ENCODE results near the gene TPP2.

Gene TPP2

DNA sequence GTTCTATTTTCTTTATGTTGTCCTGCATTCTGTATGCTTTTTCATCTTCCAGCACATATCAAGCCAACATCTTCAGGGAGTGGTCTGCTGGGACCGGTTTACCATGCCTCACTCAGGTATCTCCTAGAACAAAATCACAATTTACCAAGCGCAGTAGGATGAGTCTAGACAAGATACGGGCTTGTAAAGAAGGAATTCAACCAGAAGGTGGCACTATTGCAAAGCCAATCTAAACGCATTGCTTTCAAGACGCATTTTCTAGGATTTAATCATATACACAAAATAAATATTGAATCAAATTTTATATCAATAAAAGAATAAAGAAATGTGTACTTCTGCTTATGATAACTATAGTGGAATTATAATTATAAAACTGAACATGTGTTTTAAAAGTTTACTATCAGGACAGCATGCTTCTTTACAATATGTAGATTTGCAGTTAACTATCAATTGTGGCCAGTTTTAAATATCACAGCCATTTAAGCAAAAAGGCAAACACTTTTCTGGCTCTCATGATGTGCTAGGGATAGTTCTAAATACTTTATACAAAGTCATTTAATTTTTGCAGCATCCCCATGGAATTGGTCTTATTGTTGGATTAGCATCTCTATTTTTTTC lies 16.1 kb upstream of the TPP2 start:
- no peak overlapping the region for H3K27ac Mint-ChIP-seq
- no peaks in the 10 kb centered on the region for H3K27me3 Mint-ChIP-seq
- no peaks in the 10 kb centered on the region for H3K36me3 Mint-ChIP-seq (ENCODE audit: low read depth)
- no peak overlapping the region for H3K4me3 Mint-ChIP-seq
- intact Hi-C loops (cut with micrococcal nuclease), result loop anchor here (1.0 to 5.0 kb wide), 4 partner anchors 42 to 266 kb away; partner anchors contain the start of gene ERCC5
- no peaks in the 10 kb centered on the region for H3K9me3 Mint-ChIP-seq
- H3K4me1 Mint-ChIP-seq (ENCODE audit: low read depth), result peaks cover 23% of the 10 kb centered on the region

DNA sequence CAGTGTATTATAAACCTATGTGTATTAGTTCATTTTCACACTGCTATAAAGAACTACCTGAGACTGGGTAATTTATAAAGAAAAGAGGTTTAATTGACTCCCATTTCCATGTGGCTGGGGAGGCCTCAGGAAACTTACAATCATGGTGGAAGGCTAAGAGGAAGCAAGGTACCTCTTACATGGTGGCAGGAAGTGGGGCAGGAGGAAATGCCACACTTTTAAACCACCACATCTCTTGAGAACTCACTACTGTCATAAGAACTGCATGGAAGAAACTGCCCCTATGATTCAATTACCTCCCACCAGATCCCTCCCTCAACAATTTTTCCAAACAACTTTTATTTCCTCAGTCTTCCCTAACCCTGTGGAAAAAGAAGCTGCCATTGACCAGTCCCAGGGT lies 14.5 kb upstream of the TPP2 start:
- H3K9me3 Mint-ChIP-seq, result no peaks in the 10 kb centered on the region
- intact Hi-C loops (cut with micrococcal nuclease), result loop anchor here (5.0 kb wide), 2 partner anchors 40 to 220 kb away; no protein-coding TSS in a partner anchor
- H3K27me3 Mint-ChIP-seq, result no peaks in the 10 kb centered on the region
- H3K4me1 Mint-ChIP-seq (ENCODE audit: low read depth), result peaks cover 23% of the 10 kb centered on the region
- H3K36me3 Mint-ChIP-seq (ENCODE audit: low read depth), result no peaks in the 10 kb centered on the region
- H3K27ac Mint-ChIP-seq, result no peak overlapping the region
- no peak overlapping the region for H3K4me3 Mint-ChIP-seq

DNA sequence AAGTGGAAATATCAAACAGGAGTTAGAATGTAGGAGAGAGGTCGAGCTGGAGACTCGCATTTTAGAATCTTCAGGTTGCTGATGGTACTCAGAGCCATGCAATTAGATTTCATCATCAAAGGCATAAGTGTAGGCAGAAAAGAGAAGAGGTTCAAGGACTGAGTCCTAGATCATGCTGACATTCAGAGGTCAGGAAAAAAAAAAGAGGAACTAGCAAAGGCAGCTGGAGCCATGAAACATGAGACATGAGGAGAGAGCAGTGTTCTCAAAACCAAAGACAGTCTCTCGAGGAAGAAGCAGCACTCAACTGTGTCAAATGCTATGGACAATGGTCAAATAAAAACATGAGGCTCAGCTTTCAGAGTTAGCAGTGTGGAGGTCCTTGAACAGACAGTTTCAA lies 12.4 kb upstream of the TPP2 start:
- H3K36me3 Mint-ChIP-seq (ENCODE audit: low read depth), result no peaks in the 10 kb centered on the region
- no peak overlapping the region for H3K4me3 Mint-ChIP-seq
- peaks cover 23% of the 10 kb centered on the region for H3K4me1 Mint-ChIP-seq (ENCODE audit: low read depth)
- intact Hi-C loops (cut with micrococcal nuclease), result loop anchor here (5.0 kb wide), 2 partner anchors 38 to 218 kb away; no protein-coding TSS in a partner anchor
- peak overlapping the region; percentile 87 for H3K27ac Mint-ChIP-seq
- H3K9me3 Mint-ChIP-seq, result no peaks in the 10 kb centered on the region
- no peaks in the 10 kb centered on the region for H3K27me3 Mint-ChIP-seq

DNA sequence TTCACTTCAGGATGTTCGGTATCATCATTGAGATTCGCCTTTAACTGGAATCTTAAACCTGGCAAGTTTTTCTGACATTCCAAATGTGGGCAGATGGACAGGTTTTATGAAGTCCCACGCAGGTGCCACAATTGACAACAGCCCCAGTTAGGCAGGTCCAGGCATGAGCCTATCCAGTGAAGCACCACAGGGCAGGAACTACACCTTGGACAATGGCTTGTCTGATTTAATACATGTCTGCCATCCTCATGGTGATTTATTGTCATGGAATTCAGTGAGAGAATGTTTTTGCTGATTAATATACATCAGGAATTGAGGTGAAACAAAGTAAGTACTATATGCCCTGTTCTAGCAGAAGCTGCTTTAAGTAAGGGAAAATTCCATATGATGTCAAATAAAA lies 10.2 kb upstream of the TPP2 start:
- H3K4me1 Mint-ChIP-seq (ENCODE audit: low read depth), result peaks cover 23% of the 10 kb centered on the region
- H3K27ac Mint-ChIP-seq, result no peak overlapping the region
- intact Hi-C loops (cut with micrococcal nuclease), result no loop called here
- no peaks in the 10 kb centered on the region for H3K9me3 Mint-ChIP-seq
- no peak overlapping the region for H3K4me3 Mint-ChIP-seq
- no peaks in the 10 kb centered on the region for H3K36me3 Mint-ChIP-seq (ENCODE audit: low read depth)
- H3K27me3 Mint-ChIP-seq, result no peaks in the 10 kb centered on the region

DNA sequence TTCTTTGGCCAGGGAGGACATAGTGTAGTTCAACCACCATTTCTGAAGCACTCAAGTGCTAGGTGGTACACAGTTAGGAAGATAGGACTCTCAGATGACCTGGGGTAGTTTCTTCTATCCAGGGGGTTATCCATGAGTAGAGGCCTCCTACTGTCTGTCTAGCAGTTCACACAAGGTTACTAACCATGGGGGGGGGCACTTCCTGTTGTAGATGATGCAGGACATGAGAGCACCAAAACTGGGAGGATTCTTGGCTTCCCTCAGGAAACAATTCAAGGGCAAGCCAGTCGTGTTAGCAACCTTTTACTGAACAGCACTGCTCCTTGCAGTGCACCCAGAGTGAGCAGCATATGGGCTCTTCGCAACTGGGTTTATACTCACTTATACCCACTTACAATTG lies 8.9 kb upstream of the TPP2 start:
- H3K4me3 Mint-ChIP-seq, result no peak overlapping the region

DNA sequence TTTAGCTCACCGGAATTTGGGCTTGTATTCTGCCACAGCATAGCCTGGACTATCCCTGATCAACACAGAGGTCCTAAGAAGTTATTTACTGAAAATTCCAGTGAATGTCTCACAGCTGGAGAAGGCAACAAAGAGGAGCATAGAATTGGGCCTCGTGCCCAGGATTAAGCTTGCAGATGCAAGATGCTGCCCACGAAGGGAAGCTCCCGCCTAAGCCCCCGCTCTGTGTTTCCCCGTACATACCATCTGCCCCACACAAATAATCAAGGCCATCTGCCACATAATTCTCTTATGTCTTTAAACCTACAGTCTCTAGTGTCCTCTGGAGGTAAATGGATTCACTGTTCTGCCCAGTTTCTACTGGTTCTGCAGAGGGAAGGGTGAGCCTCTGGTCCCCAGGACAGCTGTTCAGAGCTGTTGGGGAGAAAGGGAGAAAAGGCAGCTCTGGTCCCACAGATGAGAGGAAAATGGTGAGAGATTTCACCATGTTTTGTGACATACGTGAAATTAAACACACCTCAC lies 7.4 kb upstream of the TPP2 start:
- intact Hi-C loops (cut with micrococcal nuclease), result no loop called here
- Mint-ChIP-seq H3K4me3 (no peak overlapping the region), H3K9me3 (no peaks in the 10 kb centered on the region), H3K36me3 (ENCODE audit: low read depth) (peaks cover 6% of the 10 kb centered on the region), H3K27me3 (no peaks in the 10 kb centered on the region), H3K4me1 (ENCODE audit: low read depth) (peaks cover 18% of the 10 kb centered on the region), H3K27ac (no peak overlapping the region)

More for the DNA sequence above, 8.9 kb upstream of the TPP2 start:
- peaks cover 6% of the 10 kb centered on the region for H3K36me3 Mint-ChIP-seq (ENCODE audit: low read depth)
- no peaks in the 10 kb centered on the region for H3K9me3 Mint-ChIP-seq
- peaks cover 24% of the 10 kb centered on the region for H3K4me1 Mint-ChIP-seq (ENCODE audit: low read depth)
- intact Hi-C loops (cut with micrococcal nuclease), result no loop called here
- H3K27me3 Mint-ChIP-seq, result no peaks in the 10 kb centered on the region
- no peak overlapping the region for H3K27ac Mint-ChIP-seq

DNA sequence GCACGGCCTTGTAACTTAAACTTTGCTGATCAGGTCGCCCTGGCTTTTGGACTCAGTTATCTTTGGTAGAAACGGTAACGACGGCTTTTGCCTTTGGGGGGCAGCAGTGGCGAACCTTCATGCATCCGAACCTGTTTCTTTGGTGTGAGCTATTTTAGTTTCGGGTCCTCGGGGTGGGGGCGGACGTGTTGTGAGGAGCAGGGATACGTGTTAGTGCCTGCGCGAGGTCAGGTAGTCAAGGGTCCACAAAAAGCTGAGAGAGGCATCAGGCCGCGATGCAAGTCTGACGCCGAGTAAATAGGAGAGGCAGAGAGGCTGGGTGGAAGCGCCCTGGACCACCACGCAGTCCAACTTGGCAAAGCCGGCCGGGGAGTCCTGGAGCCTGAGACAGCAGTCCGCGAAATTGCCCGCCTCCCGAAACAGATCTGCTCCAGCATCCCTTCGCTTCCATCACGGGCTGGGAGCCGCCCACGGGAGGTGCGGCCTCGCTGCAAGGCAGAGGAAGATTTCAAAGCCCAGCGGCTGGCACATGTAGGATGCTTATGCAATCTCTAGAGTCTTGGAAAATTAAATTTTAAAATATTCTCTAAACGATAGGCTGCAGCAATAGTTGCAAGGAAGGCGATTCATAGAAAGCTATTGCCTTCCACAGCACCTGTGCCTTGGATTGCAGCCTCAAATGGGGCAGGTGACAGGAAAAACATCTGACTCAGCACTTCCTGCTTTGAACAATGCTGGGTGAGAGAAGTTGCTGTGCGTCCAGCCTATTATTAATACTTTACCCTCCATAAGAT lies 4.6 kb upstream of the TPP2 start:
- intact Hi-C loops (cut with micrococcal nuclease), result no loop called here
- peak overlapping the region; percentile 93 for H3K4me3 Mint-ChIP-seq
- peak overlapping the region; percentile 85 for H3K27ac Mint-ChIP-seq
- peaks cover 13% of the 10 kb centered on the region for H3K4me1 Mint-ChIP-seq (ENCODE audit: low read depth)
- no peaks in the 10 kb centered on the region for H3K9me3 Mint-ChIP-seq
- peaks cover 18% of the 10 kb centered on the region for H3K36me3 Mint-ChIP-seq (ENCODE audit: low read depth)
- no peaks in the 10 kb centered on the region for H3K27me3 Mint-ChIP-seq

DNA sequence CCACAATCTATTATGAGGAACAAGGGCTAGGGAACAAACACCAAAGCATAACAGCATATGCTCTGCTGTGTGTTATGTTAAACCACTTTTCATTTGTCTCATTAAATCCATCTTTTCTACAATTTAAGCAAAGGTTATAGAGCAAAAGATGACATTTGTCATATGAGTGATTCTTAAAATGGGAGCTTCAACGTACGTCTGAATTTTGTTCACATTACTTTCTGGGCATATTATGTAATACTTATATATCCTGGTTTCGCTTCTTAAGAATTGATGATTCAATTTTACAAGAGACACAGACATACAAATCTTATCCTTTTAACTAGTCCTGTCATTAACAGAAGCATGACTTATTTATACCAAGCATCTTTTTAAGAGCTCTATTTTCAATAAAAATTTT lies 3.3 kb upstream of the TPP2 start:
- intact Hi-C loops (cut with micrococcal nuclease), result no loop called here
- Mint-ChIP-seq H3K4me3 (no peak overlapping the region), H3K27ac (peak overlapping the region; percentile 85)

DNA sequence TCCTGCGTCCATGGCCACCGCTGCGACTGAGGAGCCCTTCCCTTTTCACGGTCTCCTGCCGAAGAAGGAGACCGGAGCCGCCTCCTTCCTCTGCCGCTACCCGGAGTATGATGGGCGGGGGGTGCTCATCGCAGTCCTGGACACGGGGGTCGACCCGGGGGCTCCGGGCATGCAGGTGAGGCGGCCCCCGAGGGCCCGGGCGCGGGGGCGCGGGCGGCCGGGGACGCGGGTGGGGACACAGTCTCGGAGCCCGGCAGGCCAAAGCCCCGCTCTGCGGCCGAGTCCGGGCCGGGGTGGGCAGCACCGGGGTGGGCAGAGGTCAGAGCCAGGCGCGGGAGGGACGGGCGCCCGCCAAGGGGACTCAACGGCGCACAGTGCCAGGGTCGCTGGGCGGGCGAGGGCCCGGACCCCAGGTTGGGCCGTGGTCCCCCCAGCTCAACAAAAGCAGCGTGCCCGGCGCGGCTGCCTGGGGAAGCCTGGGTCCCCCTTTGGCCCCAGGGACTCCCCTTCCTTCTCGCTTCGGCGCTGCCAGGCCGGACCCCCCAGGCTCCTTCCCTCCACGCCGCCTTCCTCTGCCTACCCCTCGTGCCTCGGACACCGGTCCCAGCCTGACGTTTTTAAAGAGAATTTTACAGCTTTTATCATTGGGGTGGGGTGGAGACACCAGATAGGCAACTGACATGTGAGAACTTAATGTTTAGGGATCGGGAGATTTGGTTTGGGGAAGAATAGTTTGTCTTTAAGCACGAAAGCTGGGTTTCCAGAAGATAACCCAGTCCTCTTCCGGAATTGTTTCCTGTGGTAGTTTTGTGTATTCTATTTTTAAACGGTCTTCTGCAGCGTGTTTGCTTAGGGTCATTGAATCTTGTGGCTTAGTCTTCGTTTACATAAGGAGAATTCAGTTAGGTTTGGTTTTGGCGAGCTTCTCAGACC lies 509 bp downstream of the TPP2 start:
- intact Hi-C loops (cut with micrococcal nuclease), result loop anchor here (2.0 kb wide), 1 partner anchor 176 kb away; the partner anchor contains the start of gene TEX30
- Mint-ChIP-seq H3K4me3 (peak overlapping the region; percentile 93), H3K9me3 (no peaks in the 10 kb centered on the region), H3K4me1 (ENCODE audit: low read depth) (peaks cover 48% of the 10 kb centered on the region), H3K27me3 (no peaks in the 10 kb centered on the region), H3K27ac (peak overlapping the region; percentile 100), H3K36me3 (ENCODE audit: low read depth) (peaks cover 46% of the 10 kb centered on the region)

More for the DNA sequence above, 3.3 kb upstream of the TPP2 start:
- Mint-ChIP-seq H3K9me3 (no peaks in the 10 kb centered on the region), H3K27me3 (no peaks in the 10 kb centered on the region), H3K4me1 (ENCODE audit: low read depth) (peaks cover 19% of the 10 kb centered on the region), H3K36me3 (ENCODE audit: low read depth) (peaks cover 31% of the 10 kb centered on the region)

DNA sequence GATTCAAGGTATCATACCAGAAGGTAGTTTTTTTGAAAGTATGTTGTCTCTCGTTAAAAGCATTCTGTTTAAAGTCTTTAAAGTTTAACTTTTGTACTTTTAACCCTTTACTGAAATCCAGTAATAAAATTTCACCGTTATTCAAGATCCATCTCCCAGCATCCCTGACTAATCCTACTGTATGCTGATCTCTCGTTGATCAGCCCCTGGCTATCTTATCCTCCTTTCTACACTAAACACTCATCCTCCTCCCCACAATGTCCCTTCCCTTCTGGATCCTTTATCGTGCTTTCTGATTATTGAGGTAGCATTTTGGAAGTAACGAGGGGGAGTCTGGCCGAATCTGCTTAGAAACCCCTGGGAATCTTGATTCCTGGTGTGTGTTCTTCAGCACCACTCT lies 1.3 kb downstream of the TPP2 start:
- intact Hi-C loops (cut with micrococcal nuclease), result no loop called here
- peak overlapping the region; percentile 93 for H3K4me3 Mint-ChIP-seq
- peak overlapping the region; percentile 100 for H3K27ac Mint-ChIP-seq

DNA sequence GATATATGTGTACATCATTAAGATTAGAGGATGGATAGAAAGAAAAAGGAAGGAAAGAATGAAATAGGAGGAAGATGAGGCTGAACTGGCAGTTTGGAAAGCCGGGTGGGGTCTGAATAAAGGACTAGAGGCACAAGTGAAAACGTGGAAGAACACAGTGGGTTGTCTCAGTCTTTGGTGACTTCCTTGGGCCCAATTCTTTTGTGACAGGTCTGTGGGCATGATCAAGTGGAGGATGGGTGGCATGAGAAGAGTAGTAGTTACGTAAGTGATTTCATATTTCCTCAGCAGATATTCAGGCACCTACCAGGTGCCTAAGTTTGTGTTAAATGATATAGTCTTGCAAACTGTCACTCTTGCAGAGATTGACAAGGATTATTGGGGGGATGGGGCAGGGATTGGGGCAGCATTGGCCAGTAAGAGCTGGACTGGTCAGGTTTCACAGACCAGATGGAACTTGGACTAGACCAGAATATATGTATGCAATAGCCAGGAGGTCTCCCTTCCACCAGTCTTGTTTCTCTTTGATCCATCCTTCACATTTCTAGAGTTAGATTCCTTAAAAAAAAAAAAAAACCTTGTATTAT lies 2.7 kb downstream of the TPP2 start:
- Mint-ChIP-seq H3K9me3 (no peaks in the 10 kb centered on the region), H3K36me3 (ENCODE audit: low read depth) (peaks cover 68% of the 10 kb centered on the region), H3K4me1 (ENCODE audit: low read depth) (peaks cover 70% of the 10 kb centered on the region), H3K4me3 (peak overlapping the region; percentile 11), H3K27ac (no peak overlapping the region), H3K27me3 (no peaks in the 10 kb centered on the region)
- intact Hi-C loops (cut with micrococcal nuclease), result no loop called here

More for the DNA sequence above, 1.3 kb downstream of the TPP2 start:
- H3K27me3 Mint-ChIP-seq, result no peaks in the 10 kb centered on the region
- H3K4me1 Mint-ChIP-seq (ENCODE audit: low read depth), result peaks cover 56% of the 10 kb centered on the region
- H3K9me3 Mint-ChIP-seq, result no peaks in the 10 kb centered on the region
- peaks cover 54% of the 10 kb centered on the region for H3K36me3 Mint-ChIP-seq (ENCODE audit: low read depth)

DNA sequence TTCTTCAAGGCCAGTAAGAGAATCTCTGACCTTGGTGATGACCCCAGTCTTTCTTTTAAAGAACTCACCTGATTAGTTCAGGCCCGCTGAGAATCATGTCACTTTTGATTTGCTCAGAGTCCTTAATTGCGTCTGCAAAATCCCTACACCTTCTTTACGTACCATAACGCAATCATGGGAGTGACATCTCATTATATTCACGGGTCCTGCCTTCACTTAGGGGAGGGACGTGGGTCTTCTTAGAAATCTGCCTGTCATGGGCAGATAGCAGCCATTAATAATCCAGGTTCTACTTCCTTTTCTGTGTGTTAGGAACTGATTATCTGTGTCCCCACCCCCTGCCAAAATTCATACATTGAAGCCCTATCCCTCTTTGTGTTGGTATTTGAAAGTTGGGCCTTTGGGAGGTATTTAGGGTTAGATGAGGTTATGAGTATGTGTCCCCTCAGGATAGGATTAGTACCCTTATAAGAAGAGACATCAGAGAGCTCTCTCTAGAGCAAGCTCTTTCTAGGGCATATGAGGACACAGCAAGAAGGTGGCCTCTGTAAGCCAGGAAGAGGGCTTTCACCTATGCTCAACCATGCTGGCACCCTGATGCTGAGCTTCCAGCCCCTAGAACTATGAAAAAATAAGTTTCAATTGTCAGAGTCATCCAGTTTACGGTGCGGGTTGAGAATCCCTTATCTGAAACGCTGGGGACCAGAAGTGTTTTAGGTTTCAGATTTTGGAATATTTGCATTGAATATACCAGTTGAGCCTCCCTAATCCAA lies 9.9 kb downstream of the TPP2 start:
- peaks cover 95% of the 10 kb centered on the region for H3K36me3 Mint-ChIP-seq (ENCODE audit: low read depth)
- no peak overlapping the region for H3K4me3 Mint-ChIP-seq
- H3K27me3 Mint-ChIP-seq, result no peaks in the 10 kb centered on the region
- no peak overlapping the region for H3K27ac Mint-ChIP-seq
- peaks cover 69% of the 10 kb centered on the region for H3K4me1 Mint-ChIP-seq (ENCODE audit: low read depth)
- no peaks in the 10 kb centered on the region for H3K9me3 Mint-ChIP-seq
- intact Hi-C loops (cut with micrococcal nuclease), result no loop called here

DNA sequence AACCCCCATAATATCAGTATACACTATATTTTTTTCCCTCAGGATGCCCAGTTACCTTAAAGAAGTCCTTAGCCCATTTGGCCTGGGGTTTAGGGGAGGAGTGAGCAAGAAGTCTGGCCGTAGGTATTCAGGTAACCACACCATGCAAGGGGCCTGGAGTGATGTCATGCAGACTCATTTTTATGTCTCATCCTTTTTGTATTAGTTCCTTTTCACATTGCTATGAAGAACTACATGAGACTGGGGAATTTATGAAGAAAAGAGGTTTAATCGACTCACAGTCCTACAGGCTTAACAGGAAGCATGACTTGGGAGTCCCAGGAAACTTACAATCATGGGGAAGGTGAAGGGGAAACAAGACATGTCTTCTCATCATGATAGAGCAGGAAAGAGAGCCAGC lies 12.2 kb downstream of the TPP2 start:
- peak overlapping the region; percentile 38 for H3K27ac Mint-ChIP-seq
- intact Hi-C loops (cut with micrococcal nuclease), result no loop called here
- H3K9me3 Mint-ChIP-seq, result no peaks in the 10 kb centered on the region
- H3K36me3 Mint-ChIP-seq (ENCODE audit: low read depth), result peaks cover 79% of the 10 kb centered on the region
- no peaks in the 10 kb centered on the region for H3K27me3 Mint-ChIP-seq
- H3K4me1 Mint-ChIP-seq (ENCODE audit: low read depth), result peaks cover 62% of the 10 kb centered on the region
- no peak overlapping the region for H3K4me3 Mint-ChIP-seq
